ENCODE measurements around the gene IL21. TPM values are rescaled to one million over a fixed set of nuclear protein-coding genes. Genes with fewer than 3 reads are reported as not detected.
"Not testable (repeated sequence)": the region's sequence is repeated elsewhere in the genome, so short reads cannot be mapped to it uniquely, and the experiment has no call there.

IL21 gene
- not detected for polyA plus RNA-seq (ENCODE audit: insufficient read length)
- long read RNA-seq, donor 1, result 0 reads
- long read RNA-seq, donor 2, result 0 reads
- long read RNA-seq, donor 3, result 0 reads
- long read RNA-seq, donor 4, result 0 reads
- long read RNA-seq, donor 5, result 0 reads
- long read RNA-seq, donor 6, result 0 reads
- long read RNA-seq, donor 7, result 0 reads
- long read RNA-seq, donor 8, result 0 reads

GRCh38 chr4:122621016-122621507 lies at the start of gene IL21:
Gene IL21 (minus strand): TSS chr4:122621066. CDS start chr4:122621011, 55 bp downstream.
- DNase-seq, result no peak

GRCh38 chr4:122669911-122670738 lies 49.3 kb upstream of the IL21 start:
- no peak for DNase-seq

- DNase-seq, result no peak
Observed at GRCh38 chr4:122668241-122668640, 47.4 kb upstream of the IL21 start.

GRCh38 chr4:122666527-122667245 lies 45.8 kb upstream of the IL21 start:
- DNase-seq, result no peak

GRCh38 chr4:122665161-122665929 lies 44.5 kb upstream of the IL21 start:
- no peak for DNase-seq

GRCh38 chr4:122663814-122664610 lies 43.1 kb upstream of the IL21 start:
- no peak for DNase-seq

GRCh38 chr4:122663291-122663690 lies 42.4 kb upstream of the IL21 start:
- no peak for DNase-seq

GRCh38 chr4:122662701-122663100 lies 41.8 kb upstream of the IL21 start:
- no peak for DNase-seq

GRCh38 chr4:122661176-122662160 lies 40.6 kb upstream of the IL21 start:
- no peak for DNase-seq

GRCh38 chr4:122658818-122659295 lies 38.0 kb upstream of the IL21 start:
- DNase-seq, result no peak

- DNase-seq, result no peak
Observed at GRCh38 chr4:122658377-122658776, 37.5 kb upstream of the IL21 start.

GRCh38 chr4:122657553-122657952 lies 36.7 kb upstream of the IL21 start:
- DNase-seq, result no peak

- DNase-seq, result not testable (repeated sequence)
Observed at GRCh38 chr4:122656583-122656982, 35.7 kb upstream of the IL21 start.

GRCh38 chr4:122652379-122652778 lies 31.5 kb upstream of the IL21 start:
- no peak for DNase-seq

GRCh38 chr4:122650148-122650547 lies 29.3 kb upstream of the IL21 start:
- DNase-seq, result no peak

- no peak for DNase-seq
Observed at GRCh38 chr4:122647656-122648055, 26.8 kb upstream of the IL21 start.

GRCh38 chr4:122643257-122643656 lies 22.4 kb upstream of the IL21 start:
- DNase-seq, result no peak

GRCh38 chr4:122639181-122639580 lies 18.3 kb upstream of the IL21 start:
- no peak for DNase-seq

- DNase-seq, result no peak
Observed at GRCh38 chr4:122636697-122637096, 15.8 kb upstream of the IL21 start.

GRCh38 chr4:122635205-122635604 lies 14.3 kb upstream of the IL21 start:
- DNase-seq, result no peak

Measured in left kidney (tissue), 8 donors.